Measurements from ENCODE around the gene NGEF. TPM values are rescaled to one million over a fixed set of nuclear protein-coding genes. Genes with fewer than 3 reads are reported as not detected.

The NGEF gene
- total and polyA plus RNA-seq, 10 of the 15 experiments (the other 5 are each of a cell fraction or from before 2014, with no cell fraction given) = 0.12 TPM; not detected in 9

DNA sequence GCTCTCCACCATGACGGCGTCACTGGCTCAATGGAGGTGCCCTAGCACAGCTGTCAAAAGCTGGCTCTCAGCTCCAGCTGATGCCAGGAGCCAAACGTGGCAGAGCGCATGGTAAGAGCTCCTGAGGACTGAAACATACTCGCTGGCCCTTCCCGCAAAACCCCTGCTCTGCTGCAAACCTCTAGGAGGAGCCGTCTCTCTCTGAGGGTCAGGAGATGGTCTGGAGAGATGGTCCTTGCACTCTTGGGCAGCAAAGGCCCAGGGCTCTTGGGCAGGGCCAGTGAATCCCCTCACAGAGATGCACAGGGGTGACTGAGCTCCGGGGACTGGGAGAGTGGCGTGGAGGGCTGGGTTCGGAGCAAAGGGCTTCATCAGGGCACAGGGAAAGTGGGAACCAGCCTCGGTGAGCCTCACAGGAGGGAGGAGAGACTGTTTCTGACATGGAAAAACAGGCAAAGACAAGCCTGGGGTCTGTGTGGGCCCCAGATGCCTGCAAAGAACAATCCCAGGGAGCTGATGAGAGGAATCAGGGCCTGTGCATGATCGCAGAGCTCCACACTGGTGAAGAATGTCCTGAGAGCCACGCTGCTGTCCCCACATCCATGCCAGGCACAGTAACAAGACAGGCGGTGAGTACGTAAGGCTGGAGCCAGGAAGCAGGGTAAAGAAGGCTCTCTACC, 125.7 kb downstream of the NGEF start:
- no peak overlapping the region for H2AFZ ChIP-seq (ENCODE audit: control insufficient read depth, low read depth, low read length)
- intact Hi-C loops (cut with micrococcal nuclease; ENCODE audit: unreplicated experiment) (no loop called here), in situ Hi-C loops (cut with MboI) (no loop called here)
- CTCF ChIA-PET = interaction anchor here (1.5 kb wide), 1 partner anchor 166 kb away, joined by 6 read pairs; no protein-coding TSS in a partner anchor
- H3K9me3 ChIP-seq (replicated peaks; ENCODE audit: control insufficient read depth, insufficient read depth, low read length) = no peaks in the 10 kb centered on the region
- no peak overlapping the region for H3K4me3 ChIP-seq
- no peaks in the 10 kb centered on the region for H3K36me3 ChIP-seq (ENCODE audit: control insufficient read depth in 2 of 2, insufficient read depth in 2 of 2, low read length in 1 of 2)
- ATAC-seq = no peak
- no peak overlapping the region for H3K27ac ChIP-seq (ENCODE audit: control insufficient read depth, insufficient read depth)
- DNase-seq (ENCODE audit: low read depth, low spot score) = no peak
- no peaks in the 10 kb centered on the region for H4K20me1 ChIP-seq (ENCODE audit: control insufficient read depth, insufficient read depth)
- no peaks in the 10 kb centered on the region for H3K79me2 ChIP-seq (ENCODE audit: control insufficient read depth, insufficient read depth, low read length)
- RAD21 ChIA-PET (ENCODE audit: unreplicated experiment) = no interaction called here
- no peaks in the 10 kb centered on the region for H3K4me1 ChIP-seq (ENCODE audit: control insufficient read depth, insufficient read depth, low read length)
- POLR2A ChIA-PET = no interaction called here
- 48% methylated on average over 15 of the region's 15 CpGs for WGBS (ENCODE audit: insufficient coverage, insufficient replicate concordance, low lambda C conversion rate, missing lambda C conversion rate)
- no peak overlapping the region for H3K4me2 ChIP-seq (ENCODE audit: control insufficient read depth, insufficient read depth)
- no peak overlapping the region for H3K9ac ChIP-seq (ENCODE audit: control insufficient read depth, insufficient read depth, low read length)
- TF ChIP-seq CHD2 (IDR thresholded peaks at IDR 0.05; ENCODE audit: borderline replicate concordance, low read depth, low read length) (no peak), RAD21 (IDR thresholded peaks at IDR 0.05; ENCODE audit: insufficient read depth, low read depth, low read length) (0 out of 2 replicates have a peak, but pooled peaks have one; percentile 17)
- TF ChIP-seq, protein P1, sequence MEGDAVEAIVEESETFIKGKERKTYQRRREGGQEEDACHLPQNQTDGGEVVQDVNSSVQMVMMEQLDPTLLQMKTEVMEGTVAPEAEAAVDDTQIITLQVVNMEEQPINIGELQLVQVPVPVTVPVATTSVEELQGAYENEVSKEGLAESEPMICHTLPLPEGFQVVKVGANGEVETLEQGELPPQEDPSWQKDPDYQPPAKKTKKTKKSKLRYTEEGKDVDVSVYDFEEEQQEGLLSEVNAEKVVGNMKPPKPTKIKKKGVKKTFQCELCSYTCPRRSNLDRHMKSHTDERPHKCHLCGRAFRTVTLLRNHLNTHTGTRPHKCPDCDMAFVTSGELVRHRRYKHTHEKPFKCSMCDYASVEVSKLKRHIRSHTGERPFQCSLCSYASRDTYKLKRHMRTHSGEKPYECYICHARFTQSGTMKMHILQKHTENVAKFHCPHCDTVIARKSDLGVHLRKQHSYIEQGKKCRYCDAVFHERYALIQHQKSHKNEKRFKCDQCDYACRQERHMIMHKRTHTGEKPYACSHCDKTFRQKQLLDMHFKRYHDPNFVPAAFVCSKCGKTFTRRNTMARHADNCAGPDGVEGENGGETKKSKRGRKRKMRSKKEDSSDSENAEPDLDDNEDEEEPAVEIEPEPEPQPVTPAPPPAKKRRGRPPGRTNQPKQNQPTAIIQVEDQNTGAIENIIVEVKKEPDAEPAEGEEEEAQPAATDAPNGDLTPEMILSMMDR (IDR thresholded peaks at IDR 0.05 in 2 of 3, conservative IDR thresholded peaks at IDR 0.05 in 1 of 3; ENCODE audit: control insufficient read depth in 2 of 3, extremely low read depth in 1 of 3, insufficient read depth in 1 of 3, low read depth in 3 of 3, low read length in 3 of 3) = 0 out of 6 replicates have a peak, but pooled peaks of 1 of the 3 experiments have one; percentile 3
- no peaks in the 10 kb centered on the region; a peak in 1 of 4 replicates for H3K27me3 ChIP-seq (replicated peaks in 1 of 2; ENCODE audit: control insufficient read depth in 2 of 2, insufficient read depth in 2 of 2, low read length in 1 of 2)
- SMC1A ChIA-PET (ENCODE audit: uncharacterized antibody, unreplicated experiment) = interaction anchor here (0.8 kb wide), 1 partner anchor 158 kb away, joined by 3 read pairs; no protein-coding TSS in a partner anchor
- no TSS peak for BruUV-seq (replicated peaks)
- FAIRE-seq = no peak

DNA sequence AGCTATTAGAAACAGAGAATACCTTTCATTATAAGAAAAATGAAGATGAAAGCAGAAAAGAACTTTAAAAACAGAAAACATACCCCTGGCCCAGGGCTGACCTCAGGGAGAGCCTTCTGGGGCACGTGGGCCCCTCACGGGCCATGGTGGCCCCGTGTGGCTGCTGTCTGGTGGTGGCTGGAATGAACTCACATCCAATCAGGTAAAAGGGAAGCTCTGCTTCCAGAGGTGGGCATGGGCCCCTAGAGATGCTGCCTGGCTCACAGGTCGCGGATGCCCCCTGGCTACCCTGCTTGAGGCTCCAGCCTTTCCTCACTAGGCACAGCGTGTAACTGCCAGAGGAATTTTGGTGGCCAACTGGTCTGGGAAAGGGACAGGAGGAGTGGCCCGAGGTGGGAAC, 126.4 kb downstream of the NGEF start:
- CTCF ChIA-PET = interaction anchor here (1.5 kb wide), 1 partner anchor 167 kb away, joined by 6 read pairs; no protein-coding TSS in a partner anchor
- Histone ChIP-seq H3K27me3 (replicated peaks in 1 of 2; ENCODE audit: control insufficient read depth in 2 of 2, insufficient read depth in 2 of 2, low read length in 1 of 2) (no peaks in the 10 kb centered on the region; a peak in 1 of 4 replicates), H2AFZ (ENCODE audit: control insufficient read depth, low read depth, low read length) (no peak overlapping the region), H3K4me1 (ENCODE audit: control insufficient read depth, insufficient read depth, low read length) (no peaks in the 10 kb centered on the region), H3K27ac (ENCODE audit: control insufficient read depth, insufficient read depth) (no peak overlapping the region), H3K79me2 (ENCODE audit: control insufficient read depth, insufficient read depth, low read length) (no peaks in the 10 kb centered on the region), H3K9ac (ENCODE audit: control insufficient read depth, insufficient read depth, low read length) (no peak overlapping the region), H3K36me3 (ENCODE audit: control insufficient read depth in 2 of 2, insufficient read depth in 2 of 2, low read length in 1 of 2) (no peaks in the 10 kb centered on the region), H3K4me3 (no peak overlapping the region), H4K20me1 (ENCODE audit: control insufficient read depth, insufficient read depth) (no peaks in the 10 kb centered on the region), H3K4me2 (ENCODE audit: control insufficient read depth, insufficient read depth) (no peak overlapping the region), H3K9me3 (replicated peaks; ENCODE audit: control insufficient read depth, insufficient read depth, low read length) (no peaks in the 10 kb centered on the region)
- POLR2A ChIA-PET = no interaction called here
- no peak for ATAC-seq
- TF ChIP-seq, protein P2, sequence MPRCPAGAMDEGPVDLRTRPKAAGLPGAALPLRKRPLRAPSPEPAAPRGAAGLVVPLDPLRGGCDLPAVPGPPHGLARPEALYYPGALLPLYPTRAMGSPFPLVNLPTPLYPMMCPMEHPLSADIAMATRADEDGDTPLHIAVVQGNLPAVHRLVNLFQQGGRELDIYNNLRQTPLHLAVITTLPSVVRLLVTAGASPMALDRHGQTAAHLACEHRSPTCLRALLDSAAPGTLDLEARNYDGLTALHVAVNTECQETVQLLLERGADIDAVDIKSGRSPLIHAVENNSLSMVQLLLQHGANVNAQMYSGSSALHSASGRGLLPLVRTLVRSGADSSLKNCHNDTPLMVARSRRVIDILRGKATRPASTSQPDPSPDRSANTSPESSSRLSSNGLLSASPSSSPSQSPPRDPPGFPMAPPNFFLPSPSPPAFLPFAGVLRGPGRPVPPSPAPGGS (IDR thresholded peaks at IDR 0.05; ENCODE audit: borderline replicate concordance, insufficient read depth, low read depth, low read length, poor library complexity, severe bottlenecking) = no peak
- TF ChIP-seq MYC (IDR thresholded peaks at IDR 0.05; ENCODE audit: insufficient read depth, insufficient read length, insufficient replicate concordance, low read length, severe bottlenecking) (no peak), RAD21 (IDR thresholded peaks at IDR 0.05; ENCODE audit: insufficient read depth, low read depth, low read length) (no peak), IRF3 (IDR thresholded peaks at IDR 0.05) (no peak), MYB (IDR thresholded peaks at IDR 0.05; ENCODE audit: borderline replicate concordance, low read depth, low read length) (no peak), WRNIP1 (IDR thresholded peaks at IDR 0.05; ENCODE audit: borderline replicate concordance, low read depth, low read length) (no peak), EP300 (IDR thresholded peaks at IDR 0.05; ENCODE audit: borderline replicate concordance in 1 of 2, control insufficient read depth in 1 of 2, low read depth in 2 of 2, low read length in 2 of 2) (no peak)
- in situ Hi-C loops (cut with MboI) (no loop called here), intact Hi-C loops (cut with micrococcal nuclease; ENCODE audit: unreplicated experiment) (no loop called here)
- no TSS peak for BruUV-seq (replicated peaks)
- SMC1A ChIA-PET (ENCODE audit: uncharacterized antibody, unreplicated experiment) = interaction anchor here (0.8 kb wide), 1 partner anchor 158 kb away, joined by 3 read pairs; no protein-coding TSS in a partner anchor
- 59% methylated on average over 7 of the region's 7 CpGs for WGBS (ENCODE audit: insufficient coverage, insufficient replicate concordance, low lambda C conversion rate, missing lambda C conversion rate)
- RAD21 ChIA-PET (ENCODE audit: unreplicated experiment) = no interaction called here
- DNase-seq (ENCODE audit: low read depth, low spot score) = no peak
- no peak for FAIRE-seq
